Body of pancreas (tissue), 4 donors: Measurements from ENCODE around the gene CHST9.

Experiments
- CTCF ChIP-seq, 7 experiments: fragments of 450-650 bp in 4 of 7; fragments of 200-600 bp in 3 of 7; sonication (generic) in 3 of 7; IDR thresholded peaks; one replicate each; pipeline ENCODE4 v1.5.1; 2016 to 2019; ENCODE audit warnings: antibody characterized with exemption in 7 of 7
- POLR2A ChIP-seq, 3 donors: fragments of 450-650 bp; IDR thresholded peaks; one replicate each; pipeline ENCODE4 v1.6.1; 2016; ENCODE audit warnings: antibody characterized with exemption in 3 of 3, mild to moderate bottlenecking in 2 of 3

DNA sequence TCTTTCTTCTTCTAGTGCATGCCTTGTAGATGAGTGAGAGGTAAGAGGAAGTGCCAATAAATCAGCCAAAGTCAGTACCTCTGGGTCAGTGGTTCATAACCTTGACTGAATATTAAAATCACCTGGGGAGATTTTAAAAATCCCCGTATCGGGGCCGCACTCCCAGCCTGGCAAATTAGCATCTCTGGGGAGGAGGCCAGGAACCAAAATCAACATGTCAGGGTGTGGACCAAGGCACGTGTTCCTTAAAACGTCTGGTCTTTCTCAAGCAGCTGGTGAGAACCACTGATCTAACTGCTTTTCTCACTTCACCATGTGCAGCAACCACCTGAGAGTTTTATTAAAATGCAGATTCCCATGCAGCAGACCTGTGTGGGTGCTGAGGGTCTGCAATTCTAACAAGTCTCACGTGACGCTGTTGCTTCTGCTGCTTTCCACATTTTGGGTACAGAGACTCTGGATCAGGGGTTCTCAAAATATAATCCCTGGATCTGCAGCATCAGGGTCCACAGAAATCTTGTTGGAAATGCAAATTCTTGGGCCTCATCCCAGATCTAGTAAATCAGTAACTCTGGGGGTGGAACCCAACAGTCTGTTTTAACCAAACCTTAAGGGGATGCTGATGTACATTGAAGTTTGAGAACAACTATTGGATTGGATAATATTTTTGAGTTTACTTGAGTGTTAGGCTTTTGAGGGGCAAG is 49.5 kb downstream of the CHST9 start:
- TF ChIP-seq CTCF (IDR thresholded peaks at IDR 0.05), result no peak
- no peak for TF ChIP-seq POLR2A (IDR thresholded peaks at IDR 0.05)
